ENCODE data around the gene GSDME.

GRCh38 chr7:24793982-24794648 lies 36.9 kb upstream of the GSDME start:
- TF ChIP-seq CTCF (IDR thresholded peaks at IDR 0.05) = no peak
- TF ChIP-seq ZFX (IDR thresholded peaks at IDR 0.05; ENCODE audit: borderline replicate concordance) = no peak
